ENCODE measurements around the gene TMEM245. TPM values are rescaled to one million over a fixed set of nuclear protein-coding genes. Genes with fewer than 3 reads are reported as not detected.

The TMEM245 gene
- total RNA-seq, 1 donor from 2014 or later = 36.9 TPM

- DNase-seq (ENCODE audit: extremely low read depth, low read depth, low spot score) = no peak
These were observed 85.6 kb downstream of the TMEM245 start for GRCh38 chr9:109033941-109034700.

GRCh38 chr9:109031241-109031640 lies 88.5 kb downstream of the TMEM245 start:
- no peak for DNase-seq (ENCODE audit: extremely low read depth, low read depth, low spot score)

- DNase-seq (ENCODE audit: extremely low read depth, low read depth, low spot score) = no peak
These were observed 89.3 kb downstream of the TMEM245 start for GRCh38 chr9:109030426-109030825.

- DNase-seq (ENCODE audit: extremely low read depth, low read depth, low spot score) = no peak
These were observed 91.3 kb downstream of the TMEM245 start for GRCh38 chr9:109028457-109028856.

- no peak for DNase-seq (ENCODE audit: extremely low read depth, low read depth, low spot score)
These were observed 92.6 kb downstream of the TMEM245 start for GRCh38 chr9:109027176-109027575.

GRCh38 chr9:109026306-109026705 lies 93.4 kb downstream of the TMEM245 start:
- DNase-seq (ENCODE audit: extremely low read depth, low read depth, low spot score) = no peak

GRCh38 chr9:109022873-109023272 lies 96.9 kb downstream of the TMEM245 start:
- DNase-seq (ENCODE audit: extremely low read depth, low read depth, low spot score) = no peak

GRCh38 chr9:109020581-109021511 lies 98.9 kb downstream of the TMEM245 start:
- no peak for DNase-seq (ENCODE audit: extremely low read depth, low read depth, low spot score)

GRCh38 chr9:109020113-109020512 lies 99.6 kb downstream of the TMEM245 start:
- DNase-seq (ENCODE audit: extremely low read depth, low read depth, low spot score) = no peak

- no peak for DNase-seq (ENCODE audit: extremely low read depth, low read depth, low spot score)
These were observed 100.3 kb downstream of the TMEM245 start for GRCh38 chr9:109019420-109019819.

GRCh38 chr9:109017493-109017892 lies 102.3 kb downstream of the TMEM245 start:
- DNase-seq (ENCODE audit: extremely low read depth, low read depth, low spot score) = no peak

- no peak for DNase-seq (ENCODE audit: extremely low read depth, low read depth, low spot score)
These were observed 102.7 kb downstream of the TMEM245 start for GRCh38 chr9:109017061-109017460.

- DNase-seq (ENCODE audit: extremely low read depth, low read depth, low spot score) = no peak
These were observed 103.6 kb downstream of the TMEM245 start for GRCh38 chr9:109016132-109016531.

- no peak for DNase-seq (ENCODE audit: extremely low read depth, low read depth, low spot score)
These were observed 105.0 kb downstream of the TMEM245 start for GRCh38 chr9:109014608-109015280.

GRCh38 chr9:109013679-109014607 lies 105.8 kb downstream of the TMEM245 start:
- no peak for DNase-seq (ENCODE audit: extremely low read depth, low read depth, low spot score)

- DNase-seq (ENCODE audit: extremely low read depth, low read depth, low spot score) = no peak
These were observed 106.7 kb downstream of the TMEM245 start, which contains the start of gene CTNNAL1 for GRCh38 chr9:109012876-109013678. Gene CTNNAL1, minus strand, starts transcription at chr9:109013499. Its CDS starts 57 bp downstream, at chr9:109013442.

- DNase-seq (ENCODE audit: extremely low read depth, low read depth, low spot score) = no peak
These were observed 107.5 kb downstream of the TMEM245 start for GRCh38 chr9:109012009-109012875.

- no peak for DNase-seq (ENCODE audit: extremely low read depth, low read depth, low spot score)
These were observed 108.5 kb downstream of the TMEM245 start for GRCh38 chr9:109011231-109011671.
